MV-4-11 (cell line): ENCODE data around the gene ZNF850.

Experiments used
- DNase-seq: peaks from one replicate; lab custom pipeline; 2025; lab: John Stamatoyannopoulos, UW

ZNF850 gene

DNA sequence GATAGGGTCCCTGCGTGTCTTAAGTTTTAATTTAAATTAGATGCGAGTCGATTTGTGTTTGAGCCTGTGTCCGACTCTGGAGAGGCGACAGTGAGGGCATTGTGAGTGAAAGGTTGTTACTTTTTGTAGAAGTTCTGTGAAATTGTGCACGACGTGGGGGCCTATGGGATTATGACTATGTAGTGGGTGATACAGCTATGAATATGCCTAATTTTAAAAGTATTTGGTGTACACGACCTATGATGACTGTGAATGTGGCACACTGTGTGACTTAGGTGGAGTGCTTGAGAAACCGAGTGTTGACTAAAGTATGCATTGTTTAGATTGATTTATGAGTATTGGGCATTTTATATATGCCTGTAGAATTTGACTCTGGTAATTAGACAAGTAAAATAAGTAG, 84.5 kb downstream of the ZNF850 start:
- DNase-seq = no peak

DNA sequence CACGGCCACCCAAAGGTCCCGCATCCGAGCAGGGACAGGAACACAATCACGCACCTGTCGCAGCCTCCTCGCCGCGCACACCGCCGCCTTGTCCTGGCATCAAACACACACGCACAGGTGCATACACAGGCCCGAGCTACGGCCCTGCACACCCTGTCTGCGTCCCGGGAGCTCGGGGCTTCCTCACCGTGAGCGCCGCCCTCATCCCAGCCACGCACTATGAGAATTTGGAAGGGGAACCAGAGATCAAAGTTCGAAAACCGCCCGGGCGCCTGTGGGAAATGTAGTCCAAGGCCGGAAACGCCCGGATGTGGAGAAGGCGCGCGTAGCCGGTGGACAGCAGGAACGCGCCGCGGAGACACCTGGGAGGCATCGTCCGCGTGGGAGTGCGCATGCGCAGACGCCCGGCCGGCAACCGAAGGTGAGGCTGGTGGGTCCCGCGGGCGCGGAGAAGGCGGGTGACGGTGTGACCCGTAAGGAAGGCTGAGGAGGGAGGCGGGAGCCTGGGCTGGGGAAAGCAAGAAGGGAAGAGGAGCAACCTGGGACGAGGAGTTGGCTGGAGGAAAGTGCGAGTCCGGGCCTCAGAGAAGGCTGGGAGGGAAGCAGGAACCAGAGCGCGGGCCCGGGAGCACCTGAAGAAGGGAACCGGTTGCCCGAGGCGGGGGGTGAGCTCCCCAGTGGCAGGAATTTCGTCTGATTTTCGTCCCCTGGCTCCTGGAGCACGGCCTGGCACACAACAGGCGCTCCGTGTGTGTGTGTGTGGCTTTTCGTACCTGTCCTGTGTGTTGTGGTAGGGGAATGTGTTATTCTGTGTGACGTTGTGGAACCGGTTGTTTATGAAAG, 85.2 kb downstream of the ZNF850 start, which contains the start of gene ZNF567:
Gene ZNF567, plus strand, starts transcription at position 399 of the 843 bp plus-strand sequence. CDS start 7,256 bp downstream, outside the sequence.
- peak; percentile 97 for DNase-seq

DNA sequence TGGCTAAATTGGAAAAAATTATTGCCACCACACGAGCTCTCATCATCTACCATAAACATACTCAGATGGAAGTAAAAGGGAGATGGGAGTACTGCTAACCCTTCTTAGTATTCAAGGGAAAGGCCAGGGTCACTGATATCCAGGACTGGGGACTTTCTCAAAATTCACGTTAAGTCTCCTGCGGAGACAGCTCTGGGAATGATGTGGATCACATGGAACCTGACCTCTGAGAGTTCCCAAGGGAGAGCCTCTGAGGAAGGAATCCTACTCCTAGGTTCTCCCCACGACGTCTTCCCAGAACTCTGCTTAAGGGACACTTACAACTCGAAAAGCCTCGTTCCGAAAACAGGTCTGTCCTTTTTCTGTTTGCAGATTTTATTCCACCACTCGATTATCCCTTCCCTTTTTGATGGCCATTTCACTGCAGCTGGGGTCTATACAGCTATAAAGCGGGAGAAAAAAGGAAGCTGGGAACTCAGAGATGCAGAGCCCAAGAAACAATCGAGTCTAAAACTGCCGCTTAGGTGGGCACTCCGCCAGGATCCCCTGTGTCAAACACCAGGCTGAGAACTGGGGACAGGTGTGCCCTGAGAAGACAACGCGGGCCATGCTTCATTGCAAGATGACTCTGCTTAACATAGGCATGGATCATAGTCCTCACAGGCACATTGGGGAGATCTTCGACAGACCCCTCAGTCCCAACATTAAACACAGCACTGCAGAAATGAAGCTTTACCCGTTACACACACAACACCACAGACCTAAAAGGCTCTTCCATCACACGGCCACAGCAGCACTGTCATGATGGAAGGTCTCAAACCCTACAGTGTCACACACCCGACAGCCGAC, 86.0 kb downstream of the ZNF850 start:
- DNase-seq = no peak

DNA sequence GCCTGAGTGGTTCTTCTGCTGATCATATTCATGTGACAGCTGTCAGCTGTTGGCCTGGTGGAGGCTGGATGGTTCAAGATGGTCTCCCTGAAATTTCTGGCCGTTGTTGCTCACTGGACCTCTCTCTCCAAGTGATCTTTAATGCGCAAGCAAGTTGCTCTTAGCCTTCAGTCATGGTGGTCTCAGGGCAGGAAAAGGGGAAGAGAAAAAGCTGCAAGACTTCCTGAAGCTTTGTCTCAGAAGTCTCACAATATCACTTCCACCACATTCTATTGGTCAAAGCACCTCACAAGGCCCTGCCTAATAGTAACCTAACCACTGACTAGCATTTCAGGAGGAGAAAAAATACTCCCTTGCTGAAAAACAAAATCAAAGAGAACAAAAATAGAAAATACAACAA, 86.8 kb downstream of the ZNF850 start:
- DNase-seq = peak; percentile 88

DNA sequence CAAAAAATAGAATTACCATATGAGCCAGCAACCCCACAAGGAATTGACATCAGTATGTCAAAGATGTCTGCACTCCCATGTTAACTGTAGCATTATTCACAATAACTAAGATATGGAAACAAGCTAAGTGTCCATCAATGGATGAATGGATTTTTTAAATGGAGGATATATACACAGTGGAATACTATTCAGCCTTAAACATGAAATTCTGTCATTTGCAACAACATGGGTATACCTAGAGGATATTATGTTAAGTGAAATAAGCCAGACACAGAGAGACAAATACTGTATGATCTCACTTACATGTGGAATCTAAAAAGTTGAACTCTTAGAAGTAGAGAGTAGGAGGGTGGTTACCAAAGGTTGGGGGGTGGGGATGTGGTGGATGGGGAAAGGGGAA, 93.2 kb downstream of the ZNF850 start:
- no peak for DNase-seq

DNA sequence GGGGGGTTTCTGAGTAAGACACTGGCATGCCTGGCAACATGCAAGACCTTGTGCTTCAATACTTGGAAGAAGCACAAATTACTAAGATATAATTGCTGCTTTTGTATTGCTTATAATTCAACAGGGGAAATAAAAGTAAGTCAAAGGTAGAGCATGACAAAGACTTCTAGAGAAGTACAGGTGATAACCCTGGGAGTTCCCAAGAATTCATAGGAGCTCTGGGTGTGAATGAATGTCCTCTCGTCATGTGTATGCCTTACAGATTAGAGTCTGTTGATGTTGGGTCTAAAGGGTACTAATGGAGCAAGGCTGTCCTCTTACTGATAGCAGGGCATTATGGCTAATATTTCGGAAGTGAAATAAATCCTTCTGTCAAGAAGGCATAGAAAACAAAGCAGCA, 98.4 kb downstream of the ZNF850 start:
- no peak for DNase-seq

DNA sequence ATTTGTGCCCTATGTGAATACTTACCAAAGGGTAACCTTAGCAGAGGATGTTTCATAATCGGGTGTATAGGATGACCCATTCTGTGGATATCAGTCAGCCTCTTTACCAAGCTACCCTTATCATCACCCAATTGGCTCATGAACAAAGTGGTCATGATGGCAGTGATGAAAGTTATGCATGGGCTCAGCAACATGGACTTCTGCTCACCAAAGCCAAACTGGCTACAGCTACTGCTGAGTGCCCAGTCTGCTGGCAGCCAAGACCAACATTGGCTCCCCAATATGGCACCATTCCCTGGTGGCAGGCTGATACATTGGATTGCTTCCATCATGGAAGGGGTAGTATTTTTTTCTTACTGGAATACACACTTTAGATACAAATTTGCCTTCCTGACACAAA, 100.2 kb downstream of the ZNF850 start:
- no peak for DNase-seq

DNA sequence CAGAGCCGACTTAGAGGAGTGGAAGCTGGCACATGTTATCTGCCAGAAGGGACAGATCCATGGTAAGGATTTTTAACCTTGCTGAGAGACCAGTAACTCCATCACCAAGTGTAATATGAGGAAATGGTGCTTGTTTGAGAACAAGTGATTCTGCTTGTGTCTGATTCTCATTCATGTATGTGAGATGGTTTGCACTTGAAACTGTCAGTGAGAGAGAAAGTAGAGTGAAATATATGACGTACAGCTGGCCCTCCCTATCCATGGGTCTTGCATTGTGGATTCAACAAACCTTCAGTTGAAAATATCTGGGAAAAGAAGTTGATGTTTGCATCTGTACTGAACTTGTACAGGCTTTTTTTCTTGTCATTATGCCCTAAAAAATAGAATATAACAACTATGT, 104.0 kb downstream of the ZNF850 start:
- no peak for DNase-seq

DNA sequence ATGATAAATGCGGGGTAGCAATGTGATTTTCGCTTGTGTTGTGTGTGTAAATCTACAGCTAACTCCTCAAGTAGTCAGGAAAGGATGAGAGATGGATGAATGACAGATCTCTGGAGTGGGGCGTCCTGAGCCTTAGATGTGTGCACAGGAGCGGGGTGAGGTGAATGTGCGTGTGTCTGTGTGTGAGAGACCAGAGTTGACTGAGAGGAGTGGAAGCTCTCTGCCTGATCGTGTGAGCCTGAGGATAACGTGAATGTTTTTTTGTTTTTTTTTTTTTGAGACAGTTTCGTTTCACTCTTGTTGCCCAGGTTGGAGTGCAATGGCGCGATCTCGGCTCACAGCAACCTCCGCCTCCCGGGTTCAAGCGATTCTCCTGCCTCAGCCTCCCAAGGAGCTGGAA, 106.8 kb downstream of the ZNF850 start:
- DNase-seq = no peak
